HepG2 (cell line): Measurements from ENCODE around the gene RPUSD3. TPM values are rescaled to one million over a fixed set of nuclear protein-coding genes. Genes with fewer than 3 reads are reported as not detected.

ENCODE experiments used
- AHR ChIP-seq: IDR thresholded peaks from 2 replicates; pipeline ENCODE4 v1.6.1; 2018; ENCODE audit warnings: missing genetic modification reagents, missing compliant biosample characterization
- ASH2L ChIP-seq: fragments of 300-600, 200-600 bp; sonication (generic); IDR thresholded peaks from 2 replicates; pipeline ENCODE4 v1.7.0; 2017; ENCODE audit warnings: low read depth, mild to moderate bottlenecking, moderate library complexity, mixed read lengths, low read length; ENCODE audit not compliant: insufficient read length
- CEBPB ChIP-seq: IDR thresholded peaks from 2 replicates; pipeline ENCODE4 v1.6.1; 2011; ENCODE audit warnings: low read depth, low read length, improper control_type of control experiment, borderline replicate concordance
- CREM ChIP-seq, 2 experiments: sonication (generic) in 1 of 2; formaldehyde crosslinking in 1 of 2; IDR thresholded peaks; 2 replicates each; pipeline versions ENCODE4 v1.4.0 to v1.6.1; 2016 to 2020; ENCODE audit warnings: antibody characterized with exemption in 1 of 2, mild to moderate bottlenecking in 1 of 2, missing genetic modification reagents in 1 of 2
- EHMT2 ChIP-seq: fragments of 200-600 bp; sonication (generic); IDR thresholded peaks from 2 replicates; pipeline ENCODE4 v1.7.0; 2017; ENCODE audit warnings: antibody characterized with exemption, low read depth, low read length, borderline replicate concordance
- HNRNPL ChIP-seq: fragments of 200-400 bp; formaldehyde crosslinking; IDR thresholded peaks from 2 replicates; pipeline ENCODE4 v1.6.1; 2017; ENCODE audit warnings: mild to moderate bottlenecking, low read depth, low read length
- NCOR1 ChIP-seq: fragments of 200-600 bp; sonication (generic); IDR thresholded peaks from 2 replicates; pipeline ENCODE4 v1.7.0; 2017; ENCODE audit warnings: antibody characterized with exemption, low read length, borderline replicate concordance
- NPAS2 ChIP-seq: sonication (generic); formaldehyde crosslinking; IDR thresholded peaks from 2 replicates; pipeline ENCODE4 v1.8.0; 2022; ENCODE audit warnings: mild to moderate bottlenecking, missing genetic modification reagents, borderline replicate concordance
- SCMH1 ChIP-seq: sonication (generic); formaldehyde crosslinking; IDR thresholded peaks from 2 replicates; pipeline ENCODE4 v1.9.0; 2021; ENCODE audit warnings: missing genetic modification reagents, mild to moderate bottlenecking, borderline replicate concordance
- SP5 ChIP-seq: IDR thresholded peaks from 2 replicates; pipeline ENCODE4 v1.6.1; 2016; ENCODE audit warnings: low read depth, borderline replicate concordance
- SRF ChIP-seq: IDR thresholded peaks from 2 replicates; pipeline ENCODE4 v1.6.1; 2011; ENCODE audit warnings: mild to moderate bottlenecking, low read depth, low read length, moderate library complexity
- TRAFD1 ChIP-seq: sonication (generic); formaldehyde crosslinking; IDR thresholded peaks from 2 replicates; pipeline ENCODE4 v1.5.1; 2020; ENCODE audit warnings: missing genetic modification reagents, mild to moderate bottlenecking, borderline replicate concordance
- TSC22D2 ChIP-seq: sonication (generic); formaldehyde crosslinking; IDR thresholded peaks from 2 replicates; pipeline ENCODE4 v1.5.1; 2020; ENCODE audit warnings: missing genetic modification reagents, mild to moderate bottlenecking, borderline replicate concordance
- ZBTB8A ChIP-seq: sonication (generic); formaldehyde crosslinking; IDR thresholded peaks from 2 replicates; pipeline ENCODE4 v1.4.0; 2020; ENCODE audit warnings: mild to moderate bottlenecking, low read depth, missing genetic modification reagents, borderline replicate concordance
- ZNF414 ChIP-seq: sonication (generic); formaldehyde crosslinking; IDR thresholded peaks from 2 replicates; pipeline ENCODE4 v1.5.0; 2020; ENCODE audit warnings: missing genetic modification reagents
- ZNF773 ChIP-seq: sonication (generic); formaldehyde crosslinking; IDR thresholded peaks from 2 replicates; pipeline ENCODE4 v1.4.0; 2020; ENCODE audit warnings: missing genetic modification reagents, borderline replicate concordance
- polyA plus RNA-seq, 8 experiments: library from polyadenylated mRNA; depleted of rRNA in 3 of 8; stranded (reverse) in 7 of 8; unstranded in 1 of 8; fragments of >200 nt; fragmentation: Illumina TruSeq in 4 of 8; extraction: Trizol in 4 of 8; gene quantifications; 2 replicates each; pipeline versions ENCODE4 v1.2.1 to v1.2.3, GENCODE V29; 2011 to 2016; ENCODE audit warnings: low read depth in 4 of 8, missing spikeins in 1 of 8, mixed read lengths in 1 of 8; ENCODE audit not compliant: insufficient read depth in 1 of 8
- total RNA-seq, 5 experiments: library from RNA; depleted of rRNA; stranded (reverse); fragments of >200 nt; fragmentation: Illumina TruSeq; extraction: Trizol; gene quantifications; 2 replicates each; pipeline ENCODE4 v1.2.3, GENCODE V29; 2016; ENCODE audit warnings: low read depth in 1 of 5
- TF ChIP-seq, protein P1 (sequence below): sonication (generic); formaldehyde crosslinking; IDR thresholded peaks from 2 replicates; pipeline ENCODE4 v1.8.0; 2022; ENCODE audit warnings: mild to moderate bottlenecking, missing genetic modification reagents; ENCODE audit not compliant: insufficient replicate concordance
- TF ChIP-seq, protein P2 (sequence below): sonication (generic); formaldehyde crosslinking; IDR thresholded peaks from 2 replicates; pipeline ENCODE4 v1.4.0; 2020; ENCODE audit warnings: missing genetic modification reagents

RPUSD3 gene
- total and polyA plus RNA-seq, 2 of the 13 experiments (the other 11 are each of a cell fraction or from before 2014, with no cell fraction given) = 32.1 to 48.7 TPM

- TF ChIP-seq ZNF414 (CRISPR knock-in tag) = peak; percentile 39; the same call in 1 of the 2 replicates
- no peak for TF ChIP-seq SCMH1 (CRISPR knock-in tag)
- no peak for TF ChIP-seq NPAS2 (CRISPR knock-in tag)
- TF ChIP-seq, protein P1, sequence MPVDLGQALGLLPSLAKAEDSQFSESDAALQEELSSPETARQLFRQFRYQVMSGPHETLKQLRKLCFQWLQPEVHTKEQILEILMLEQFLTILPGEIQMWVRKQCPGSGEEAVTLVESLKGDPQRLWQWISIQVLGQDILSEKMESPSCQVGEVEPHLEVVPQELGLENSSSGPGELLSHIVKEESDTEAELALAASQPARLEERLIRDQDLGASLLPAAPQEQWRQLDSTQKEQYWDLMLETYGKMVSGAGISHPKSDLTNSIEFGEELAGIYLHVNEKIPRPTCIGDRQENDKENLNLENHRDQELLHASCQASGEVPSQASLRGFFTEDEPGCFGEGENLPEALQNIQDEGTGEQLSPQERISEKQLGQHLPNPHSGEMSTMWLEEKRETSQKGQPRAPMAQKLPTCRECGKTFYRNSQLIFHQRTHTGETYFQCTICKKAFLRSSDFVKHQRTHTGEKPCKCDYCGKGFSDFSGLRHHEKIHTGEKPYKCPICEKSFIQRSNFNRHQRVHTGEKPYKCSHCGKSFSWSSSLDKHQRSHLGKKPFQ = no peak
- TF ChIP-seq TRAFD1 = no peak
- no peak for TF ChIP-seq EHMT2
- no peak for TF ChIP-seq NCOR1
- TF ChIP-seq ZBTB8A (CRISPR knock-in tag) = no peak
- TF ChIP-seq SP5 (CRISPR knock-in tag) = no peak; the same call in 1 of the 2 replicates
- TF ChIP-seq CEBPB = no peak
- peak; percentile 59 for TF ChIP-seq ASH2L
- peak; percentile 51; the same call in 1 of the 2 replicates for TF ChIP-seq HNRNPL
- no peak; the same call in 1 of the 2 replicates for TF ChIP-seq TSC22D2 (CRISPR knock-in tag)
- TF ChIP-seq AHR = no peak
- TF ChIP-seq CREM (IDR thresholded peaks at IDR 0.05) = no peak
- TF ChIP-seq CREM (CRISPR knock-in tag; IDR thresholded peaks at IDR 0.05) = no peak
- TF ChIP-seq ZNF773 (CRISPR knock-in tag) = no peak
- TF ChIP-seq, protein P2, sequence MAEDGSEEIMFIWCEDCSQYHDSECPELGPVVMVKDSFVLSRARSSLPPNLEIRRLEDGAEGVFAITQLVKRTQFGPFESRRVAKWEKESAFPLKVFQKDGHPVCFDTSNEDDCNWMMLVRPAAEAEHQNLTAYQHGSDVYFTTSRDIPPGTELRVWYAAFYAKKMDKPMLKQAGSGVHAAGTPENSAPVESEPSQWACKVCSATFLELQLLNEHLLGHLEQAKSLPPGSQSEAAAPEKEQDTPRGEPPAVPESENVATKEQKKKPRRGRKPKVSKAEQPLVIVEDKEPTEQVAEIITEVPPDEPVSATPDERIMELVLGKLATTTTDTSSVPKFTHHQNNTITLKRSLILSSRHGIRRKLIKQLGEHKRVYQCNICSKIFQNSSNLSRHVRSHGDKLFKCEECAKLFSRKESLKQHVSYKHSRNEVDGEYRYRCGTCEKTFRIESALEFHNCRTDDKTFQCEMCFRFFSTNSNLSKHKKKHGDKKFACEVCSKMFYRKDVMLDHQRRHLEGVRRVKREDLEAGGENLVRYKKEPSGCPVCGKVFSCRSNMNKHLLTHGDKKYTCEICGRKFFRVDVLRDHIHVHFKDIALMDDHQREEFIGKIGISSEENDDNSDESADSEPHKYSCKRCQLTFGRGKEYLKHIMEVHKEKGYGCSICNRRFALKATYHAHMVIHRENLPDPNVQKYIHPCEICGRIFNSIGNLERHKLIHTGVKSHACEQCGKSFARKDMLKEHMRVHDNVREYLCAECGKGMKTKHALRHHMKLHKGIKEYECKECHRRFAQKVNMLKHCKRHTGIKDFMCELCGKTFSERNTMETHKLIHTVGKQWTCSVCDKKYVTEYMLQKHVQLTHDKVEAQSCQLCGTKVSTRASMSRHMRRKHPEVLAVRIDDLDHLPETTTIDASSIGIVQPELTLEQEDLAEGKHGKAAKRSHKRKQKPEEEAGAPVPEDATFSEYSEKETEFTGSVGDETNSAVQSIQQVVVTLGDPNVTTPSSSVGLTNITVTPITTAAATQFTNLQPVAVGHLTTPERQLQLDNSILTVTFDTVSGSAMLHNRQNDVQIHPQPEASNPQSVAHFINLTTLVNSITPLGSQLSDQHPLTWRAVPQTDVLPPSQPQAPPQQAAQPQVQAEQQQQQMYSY (CRISPR knock-in tag) = no peak
- 0 out of 2 replicates have a peak, but pooled peaks have one; percentile 8 for TF ChIP-seq SRF
Observed at GRCh38 chr3:9843715-9844438, at the start of gene RPUSD3 (continued).
